H1 (cell line): ENCODE results near the gene ABI1. TPM values are rescaled to one million over a fixed set of nuclear protein-coding genes. Genes with fewer than 3 reads are reported as not detected.

Experiments used
- CTCF ChIA-PET: fragments of 300-600 bp; sonication (Branson Sonifier 250); formaldehyde crosslinking; loops from one replicate; lab custom pipeline; 2021; ENCODE audit not compliant: partially characterized antibody; lab: Charles Lee
- POLR2A ChIA-PET: fragments of 300-600 bp; sonication (Branson Sonifier 250); formaldehyde crosslinking; loops from one replicate; lab custom pipeline; 2021; ENCODE audit warnings: inconsistent platforms; ENCODE audit not compliant: partially characterized antibody; lab: Charles Lee
- DNase-seq, 2 experiments: peaks; one replicate each; pipeline versions ENCODE4 v3.0.0 to v3.0.0-alpha.2; 2010 to 2022; ENCODE audit warnings: low spot score in 2 of 2, low read depth in 1 of 2, mixed read lengths in 1 of 2
- FAIRE-seq: peaks from 2 replicates; lab custom pipeline; 2011; peaks lifted over from hg19 to GRCh38; lab: Jason Lieb, UNC
- H2AFZ ChIP-seq: 2 replicates; pipeline ENCODE4 v1.8.1; 2012; ENCODE audit warnings: low read length, inconsistent platforms
- H2AK5ac ChIP-seq: 2 replicates; pipeline ENCODE4 v1.6.1; 2013; ENCODE audit warnings: low read depth, low read length
- H2BK120ac ChIP-seq: replicated peaks from 2 replicates; pipeline ENCODE3; 2013; ENCODE audit warnings: low read depth, low read length, inconsistent platforms
- H2BK12ac ChIP-seq: 2 replicates; pipeline ENCODE4 v1.6.1; 2013; ENCODE audit warnings: low read depth, low read length
- H2BK15ac ChIP-seq: 2 replicates; pipeline ENCODE4 v1.6.1; 2013; ENCODE audit warnings: low read length
- H2BK20ac ChIP-seq: 2 replicates; pipeline ENCODE4 v1.6.1; 2013; ENCODE audit warnings: low read length
- H2BK5ac ChIP-seq: 2 replicates; pipeline ENCODE4 v1.6.1; 2013; ENCODE audit warnings: low read depth, low read length
- H3K14ac ChIP-seq: 2 replicates; pipeline ENCODE4 v1.6.1; 2013; ENCODE audit warnings: inconsistent platforms; ENCODE audit not compliant: insufficient read length
- H3K18ac ChIP-seq: 2 replicates; pipeline ENCODE4 v1.6.1; 2013; ENCODE audit warnings: low read length; ENCODE audit errors: extremely low read depth
- H3K23ac ChIP-seq: 2 replicates; pipeline ENCODE4 v1.6.1; 2013; ENCODE audit warnings: inconsistent platforms; ENCODE audit not compliant: insufficient read length
- H3K23me2 ChIP-seq: 2 replicates; pipeline ENCODE4 v1.6.1; 2013; ENCODE audit warnings: low read depth, low read length
- H3K27ac ChIP-seq: 2 replicates; pipeline ENCODE4 v1.6.1; 2011; ENCODE audit warnings: low read depth, low read length, inconsistent platforms
- H3K27me3 ChIP-seq, 4 experiments: replicated peaks in 1 of 4; 1 replicate in 1 of 4; 2 replicates in 3 of 4; pipeline versions ENCODE4 v1.6.1 to v1.8.1; 2011 to 2013; ENCODE audit warnings: low read length in 3 of 4, mild to moderate bottlenecking in 3 of 4, inconsistent platforms in 2 of 4, mixed read lengths in 2 of 4, moderate library complexity in 1 of 4; ENCODE audit not compliant: control insufficient read depth in 3 of 4, insufficient read depth in 3 of 4; ENCODE audit errors: extremely low read depth in 1 of 4
- H3K36me3 ChIP-seq, 4 experiments: 2 replicates each; pipeline versions ENCODE4 v1.6.1 to v1.8.1; 2011 to 2013; ENCODE audit warnings: mild to moderate bottlenecking in 4 of 4, low read length in 3 of 4, moderate library complexity in 2 of 4, control low read depth in 1 of 4, inconsistent platforms in 1 of 4; ENCODE audit not compliant: insufficient read depth in 4 of 4, control insufficient read depth in 2 of 4
- H3K4ac ChIP-seq: replicated peaks from 2 replicates; pipeline ENCODE3; 2013; ENCODE audit warnings: low read length, low read depth, mixed read lengths, inconsistent platforms; ENCODE audit not compliant: insufficient read length
- H3K4me1 ChIP-seq, 4 experiments: replicated peaks in 1 of 4; 1 replicate in 1 of 4; 2 replicates in 3 of 4; pipeline versions ENCODE4 v1.6.1 to v1.8.1; 2011 to 2013; ENCODE audit warnings: low read length in 3 of 4, inconsistent platforms in 2 of 4, mixed read lengths in 1 of 4; ENCODE audit not compliant: insufficient read depth in 4 of 4, control insufficient read depth in 3 of 4
- H3K4me2 ChIP-seq, 2 experiments: 2 replicates each; pipeline versions ENCODE4 v1.6.1 to v1.8.1; 2011 to 2013; ENCODE audit warnings: low read depth in 2 of 2, low read length in 2 of 2, control low read depth in 1 of 2, inconsistent platforms in 1 of 2, mild to moderate bottlenecking in 1 of 2; ENCODE audit not compliant: insufficient read depth in 1 of 2
- H3K4me3 ChIP-seq, 4 experiments: fragments of 200-600, 300-600 bp in 1 of 4; sonication (generic), shearing (Covaris generic), sonication (Bioruptor Twin) in 1 of 4; 2 replicates each; pipeline versions ENCODE4 v1.5.1 to v1.8.1; 2011 to 2016; ENCODE audit warnings: low read length in 4 of 4, low read depth in 3 of 4, control low read depth in 2 of 4, inconsistent platforms in 2 of 4, mild to moderate bottlenecking in 2 of 4, mixed read lengths in 1 of 4, moderate library complexity in 1 of 4; ENCODE audit not compliant: insufficient read depth in 2 of 4; ENCODE audit errors: extremely low read depth in 1 of 4
- H3K56ac ChIP-seq: replicated peaks from 2 replicates; pipeline ENCODE3; 2013; ENCODE audit warnings: low read depth, mild to moderate bottlenecking, mixed read lengths, low read length, inconsistent platforms; ENCODE audit not compliant: insufficient read length
- H3K79me1 ChIP-seq: 2 replicates; pipeline ENCODE4 v1.6.1; 2013; ENCODE audit warnings: low read depth, low read length, control low read depth
- H3K79me2 ChIP-seq, 2 experiments: 2 replicates each; pipeline versions ENCODE4 v1.6.1 to v1.8.1; 2012 to 2013; ENCODE audit warnings: low read length in 2 of 2, mild to moderate bottlenecking in 2 of 2, inconsistent platforms in 1 of 2; ENCODE audit not compliant: insufficient read depth in 2 of 2, control insufficient read depth in 1 of 2
- H3K9ac ChIP-seq, 4 experiments: replicated peaks in 1 of 4; 1 replicate in 1 of 4; 2 replicates in 3 of 4; pipeline versions ENCODE4 v1.6.1 to v1.8.1; 2011 to 2013; ENCODE audit warnings: low read depth in 3 of 4, low read length in 3 of 4, control low read depth in 2 of 4, mild to moderate bottlenecking in 2 of 4, moderate library complexity in 2 of 4, inconsistent platforms in 1 of 4; ENCODE audit errors: extremely low read depth in 1 of 4
- H3K9me3 ChIP-seq, 2 experiments: 2 replicates each; pipeline versions ENCODE4 v1.6.1 to v1.8.1; 2012 to 2013; ENCODE audit warnings: mild to moderate bottlenecking in 2 of 2, moderate library complexity in 2 of 2, control low read depth in 1 of 2, inconsistent platforms in 1 of 2, low read depth in 1 of 2, low read length in 1 of 2, mixed read lengths in 1 of 2; ENCODE audit not compliant: insufficient read depth in 2 of 2
- H4K20me1 ChIP-seq, 2 experiments: replicated peaks in 1 of 2; 2 replicates each; pipeline versions ENCODE3 to v1.8.1; 2011 to 2013; ENCODE audit warnings: inconsistent platforms in 2 of 2, low read length in 2 of 2, mild to moderate bottlenecking in 1 of 2; ENCODE audit not compliant: insufficient read depth in 2 of 2, control insufficient read depth in 1 of 2
- H4K5ac ChIP-seq: 2 replicates; pipeline ENCODE4 v1.6.1; 2013; ENCODE audit warnings: low read length, low read depth, mixed read lengths, inconsistent platforms; ENCODE audit not compliant: insufficient read length
- H4K8ac ChIP-seq: 2 replicates; pipeline ENCODE4 v1.8.0; 2013; ENCODE audit warnings: mild to moderate bottlenecking, moderate library complexity, low read length, inconsistent platforms; ENCODE audit not compliant: insufficient read depth; ENCODE audit errors: extremely low read depth
- H4K91ac ChIP-seq: replicated peaks from 2 replicates; pipeline ENCODE3; 2013; ENCODE audit warnings: low read length, mixed read lengths, inconsistent platforms; ENCODE audit not compliant: insufficient read length
- ASH2L ChIP-seq: fragments of 200-600, 300-600 bp; sonication (generic); IDR thresholded peaks from one replicate; pipeline ENCODE4 v1.7.1; 2017; ENCODE audit warnings: low read length
- BACH1 ChIP-seq: IDR thresholded peaks from 2 replicates; pipeline ENCODE4 v1.6.1; 2012; ENCODE audit warnings: low read length, improper control_type of control experiment
- BCL11A ChIP-seq, 2 experiments: IDR thresholded peaks; one replicate each; pipeline ENCODE4 v1.6.1; 2011; ENCODE audit warnings: low read depth in 2 of 2, low read length in 2 of 2, mild to moderate bottlenecking in 2 of 2
- CEBPB ChIP-seq: IDR thresholded peaks from 2 replicates; pipeline ENCODE4 v1.6.1; 2012; ENCODE audit warnings: low read depth, low read length
- GABPA ChIP-seq: IDR thresholded peaks from 2 replicates; pipeline ENCODE4 v1.6.1; 2011; ENCODE audit warnings: mild to moderate bottlenecking, low read length, moderate library complexity, borderline replicate concordance; ENCODE audit not compliant: insufficient read depth
- KDM5A ChIP-seq: fragments of 200-600 bp; IDR thresholded peaks from 2 replicates; pipeline ENCODE4 v1.7.1; 2012; ENCODE audit warnings: mild to moderate bottlenecking, low read length, inconsistent platforms, mixed read lengths
- POU5F1 ChIP-seq: IDR thresholded peaks from 2 replicates; pipeline ENCODE4 v1.6.1; 2011; ENCODE audit warnings: low read depth, mild to moderate bottlenecking, low read length, moderate library complexity
- RBBP5 ChIP-seq: IDR thresholded peaks from 2 replicates; pipeline ENCODE4 v1.7.1; 2012; ENCODE audit warnings: low read depth, mild to moderate bottlenecking, inconsistent platforms, low read length, moderate library complexity, borderline replicate concordance
- RXRA ChIP-seq: IDR thresholded peaks from 2 replicates; pipeline ENCODE4 v1.6.1; 2011; ENCODE audit warnings: low read depth, mild to moderate bottlenecking, low read length, moderate library complexity; ENCODE audit not compliant: insufficient read depth
- SIRT6 ChIP-seq: IDR thresholded peaks from one replicate; pipeline ENCODE4 v1.7.1; 2012; ENCODE audit warnings: low read length, inconsistent platforms
- SIX5 ChIP-seq: IDR thresholded peaks from 2 replicates; pipeline ENCODE4 v1.6.1; 2011; ENCODE audit warnings: mild to moderate bottlenecking, low read depth, low read length
- SP2 ChIP-seq: IDR thresholded peaks from 2 replicates; pipeline ENCODE4 v1.6.1; 2012; ENCODE audit warnings: mild to moderate bottlenecking, low read length, inconsistent platforms
- SP4 ChIP-seq: IDR thresholded peaks from 2 replicates; pipeline ENCODE4 v1.6.1; 2012; ENCODE audit warnings: low read length, inconsistent platforms
- SUZ12 ChIP-seq: fragments of 200-600 bp; sonication (generic); IDR thresholded peaks from 2 replicates; pipeline ENCODE4 v1.6.1; 2012; ENCODE audit warnings: mild to moderate bottlenecking, inconsistent platforms, low read length, moderate library complexity, mixed read lengths
- USF2 ChIP-seq: IDR thresholded peaks from 2 replicates; pipeline ENCODE4 v1.6.1; 2011; ENCODE audit warnings: low read length, improper control_type of control experiment
- WGBS, 2 experiments: shearing (Covaris generic) in 1 of 2; methylation state at CpG; one replicate each; pipeline versions ENCODE4 v1.1.6 to v1.1.7; 2013 to 2015; ENCODE audit warnings: low lambda C conversion rate in 2 of 2, mixed read lengths in 2 of 2, inconsistent platforms in 1 of 2, low coverage in 1 of 2, missing lambda C conversion rate in 1 of 2; ENCODE audit not compliant: insufficient replicate concordance in 2 of 2, insufficient coverage in 1 of 2, insufficient read length in 1 of 2; ENCODE audit errors: extremely low coverage in 1 of 2, missing lambda C conversion rate in 1 of 2; 5-methylcytosine and 5-hydroxymethylcytosine counted together
- polyA plus RNA-seq, 7 experiments: library from polyadenylated mRNA; depleted of rRNA in 3 of 7; stranded (reverse) in 5 of 7; unstranded in 2 of 7; fragments of >200 nt in 5 of 7; fragments of 200-250 nt in 2 of 7; gene quantifications; 1 replicate in 5 of 7; 2 replicates in 1 of 7; 4 replicates in 1 of 7; pipeline versions ENCODE4 v1.2.1 to v1.2.3, GENCODE V29; 2011 to 2013; ENCODE audit warnings: missing spikeins in 2 of 7, mixed read lengths in 2 of 7
- total RNA-seq: library from RNA; stranded (reverse); fragmentation: NEBNext Ultra II Directional; extraction: Animal tissue kit (Norgen Biotek cat#: 25700); gene quantifications from 2 replicates; pipeline ENCODE4 v1.2.1, GENCODE V29; 2021

ABI1 gene
- total and polyA plus RNA-seq, 2 of the 8 experiments (the other 6 are each of a cell fraction or from before 2014, with no cell fraction given): 35.4 to 37.0 TPM

- Histone ChIP-seq H2BK12ac (no peak overlapping the region), H4K8ac (no peak overlapping the region), H3K27me3 (no peaks in the 10 kb centered on the region), H2BK120ac (no peak overlapping the region), H4K5ac (no peak overlapping the region), H3K56ac (peak overlapping the region; percentile 6), H3K79me2 (peaks cover 0 to 42% of the 10 kb centered on the region in 2 experiments; a peak in 2 of 4 replicates), H4K91ac (no peak overlapping the region), H3K23me2 (peaks cover 2% of the 10 kb centered on the region; the same call in 1 of the 2 replicates), H2BK5ac (no peak overlapping the region), H3K4ac (no peak overlapping the region), H3K79me1 (no peaks in the 10 kb centered on the region; the same call in none of the 2 replicates), H3K4me2 (no peak overlapping the region), H3K36me3 (no peaks in the 10 kb centered on the region), H2BK15ac (no peak overlapping the region), H2BK20ac (no peak overlapping the region), H3K4me1 (no peaks in the 10 kb centered on the region), H3K14ac (no peak overlapping the region), H3K4me3 (no peak overlapping the region), H2AK5ac (no peak overlapping the region), H3K9ac (no peak overlapping the region), H2AFZ (no peak overlapping the region), H3K27ac (no peak overlapping the region), H3K9me3 (peaks cover 0 to 2% of the 10 kb centered on the region in 2 experiments; a peak in 1 of 4 replicates), H3K23ac (no peak overlapping the region), H4K20me1 (peaks cover 0 to 4% of the 10 kb centered on the region in 2 experiments), H3K18ac (no peak overlapping the region)
- 89% methylated on average over 3 of the region's 3 CpGs; no CpG with 5 or more reads in 1 of the 2 experiments for WGBS, 2 experiments
- no peak for FAIRE-seq
- CTCF ChIA-PET: interaction anchor here (1.1 kb wide), 1 partner anchor 70 kb away, joined by 3 read pairs; no protein-coding TSS in a partner anchor
- POLR2A ChIA-PET: interaction anchor here (0.7 kb wide), 1 partner anchor 10 kb away, joined by 3 read pairs; no protein-coding TSS in a partner anchor
- no peak for DNase-seq
- TF ChIP-seq POU5F1: no peak
- TF ChIP-seq SIX5: no peak
- no peak for TF ChIP-seq RXRA
- TF ChIP-seq CEBPB: no peak
- TF ChIP-seq USF2: no peak
- no peak for TF ChIP-seq BCL11A (IDR thresholded peaks at IDR 0.05; ENCODE audit: low read depth in 2 of 2, low read length in 2 of 2)
- TF ChIP-seq SP4: no peak
- no peak for TF ChIP-seq SP2
- no peak for TF ChIP-seq RBBP5
- TF ChIP-seq SIRT6: no peak
- no peak for TF ChIP-seq GABPA
- TF ChIP-seq KDM5A: no peak
- TF ChIP-seq SUZ12: no peak
- TF ChIP-seq BACH1: no peak
- TF ChIP-seq ASH2L: no peak
Measured at GRCh38 chr10:26787362-26787761, 73.4 kb downstream of the ABI1 start.
